Measurements from ENCODE around the gene NUAK2.

NUAK2 gene

GRCh38 chr1:205279986-205280385 is 41.6 kb downstream of the NUAK2 start:
- Histone ChIP-seq H4K20me1 (ENCODE audit: low read depth, low read length) (no peaks in the 10 kb centered on the region), H3F3A (ENCODE audit: insufficient read depth) (peaks cover 9% of the 10 kb centered on the region), H3K4me3 (ENCODE audit: insufficient read depth, low read length, poor library complexity, severe bottlenecking) (no peak overlapping the region), H3K9ac (ENCODE audit: low read length) (no peak overlapping the region), H3K27ac (ENCODE audit: low read depth, low read length) (peak overlapping the region; percentile 41), H3K36me3 (ENCODE audit: low read length) (no peaks in the 10 kb centered on the region), H3K9me3 (ENCODE audit: insufficient read depth, low read length) (no peaks in the 10 kb centered on the region), H3K9me2 (replicated peaks; ENCODE audit: insufficient read depth, low read length) (no peaks in the 10 kb centered on the region), H3K79me2 (ENCODE audit: insufficient read depth, low read length) (no peaks in the 10 kb centered on the region), H2AFZ (ENCODE audit: low read depth, low read length, severe bottlenecking) (no peak overlapping the region), H3K4me2 (ENCODE audit: low read depth, low read length, poor library complexity, severe bottlenecking) (no peak overlapping the region), H3K27me3 (ENCODE audit: low read length) (no peaks in the 10 kb centered on the region)
- TF ChIP-seq EZH2phosphoT487 (conservative IDR thresholded peaks at IDR 0.05; ENCODE audit: low read length) (no peak), CTCF (IDR thresholded peaks at IDR 0.05; ENCODE audit: insufficient read depth, low read length, poor library complexity, severe bottlenecking) (no peak)

DNA sequence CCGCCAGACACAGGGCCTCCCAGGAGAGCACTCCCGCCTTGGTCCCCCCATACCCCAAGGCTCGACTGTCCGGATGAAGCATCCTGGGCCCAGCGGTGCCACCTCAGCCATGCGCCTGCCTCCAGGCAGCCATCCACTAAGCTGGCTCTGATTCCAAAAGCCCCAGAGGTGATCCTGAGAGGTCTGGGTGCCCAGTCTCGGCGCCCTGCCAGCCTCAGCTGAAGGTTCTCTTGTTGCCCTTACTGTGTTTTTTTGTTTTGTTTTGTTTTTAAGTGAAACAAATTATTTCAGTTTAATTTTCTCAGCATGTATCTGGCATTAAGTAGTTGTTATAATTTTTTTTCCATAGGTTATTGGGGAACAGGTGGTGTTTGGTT is 44.9 kb downstream of the NUAK2 start:
- Histone ChIP-seq H3K4me2 (ENCODE audit: low read depth, low read length, poor library complexity, severe bottlenecking) (no peak overlapping the region), H2AFZ (ENCODE audit: low read depth, low read length, severe bottlenecking) (no peak overlapping the region), H3K36me3 (ENCODE audit: low read length) (no peaks in the 10 kb centered on the region), H3K9ac (ENCODE audit: low read length) (no peak overlapping the region), H4K20me1 (ENCODE audit: low read depth, low read length) (no peaks in the 10 kb centered on the region), H3K79me2 (ENCODE audit: insufficient read depth, low read length) (no peaks in the 10 kb centered on the region), H3K9me3 (ENCODE audit: insufficient read depth, low read length) (no peaks in the 10 kb centered on the region), H3K4me3 (ENCODE audit: insufficient read depth, low read length, poor library complexity, severe bottlenecking) (no peak overlapping the region), H3K27ac (ENCODE audit: low read depth, low read length) (no peak overlapping the region), H3K9me2 (replicated peaks; ENCODE audit: insufficient read depth, low read length) (no peaks in the 10 kb centered on the region), H3K27me3 (ENCODE audit: low read length) (no peaks in the 10 kb centered on the region), H3F3A (ENCODE audit: insufficient read depth) (peaks cover 7% of the 10 kb centered on the region; the same call in 1 of the 2 replicates)
- no peak for TF ChIP-seq CTCF (IDR thresholded peaks at IDR 0.05; ENCODE audit: insufficient read depth, low read length, poor library complexity, severe bottlenecking)
- no peak for TF ChIP-seq EZH2phosphoT487 (conservative IDR thresholded peaks at IDR 0.05; ENCODE audit: low read length)

- H3K36me3 ChIP-seq (ENCODE audit: low read length), result no peaks in the 10 kb centered on the region
- H3K27ac ChIP-seq (ENCODE audit: low read depth, low read length), result peak overlapping the region; percentile 80; the same call in 1 of the 2 replicates
- H3K4me2 ChIP-seq (ENCODE audit: low read depth, low read length, poor library complexity, severe bottlenecking), result no peak overlapping the region
- H4K20me1 ChIP-seq (ENCODE audit: low read depth, low read length), result no peaks in the 10 kb centered on the region
- H3K4me3 ChIP-seq (ENCODE audit: insufficient read depth, low read length, poor library complexity, severe bottlenecking), result no peak overlapping the region
- peaks cover 7% of the 10 kb centered on the region; the same call in 1 of the 2 replicates for H3F3A ChIP-seq (ENCODE audit: insufficient read depth)
- no peak overlapping the region for H2AFZ ChIP-seq (ENCODE audit: low read depth, low read length, severe bottlenecking)
- no peaks in the 10 kb centered on the region for H3K9me3 ChIP-seq (ENCODE audit: insufficient read depth, low read length)
- no peak for TF ChIP-seq EZH2phosphoT487 (conservative IDR thresholded peaks at IDR 0.05; ENCODE audit: low read length)
- no peaks in the 10 kb centered on the region for H3K9me2 ChIP-seq (replicated peaks; ENCODE audit: insufficient read depth, low read length)
- H3K27me3 ChIP-seq (ENCODE audit: low read length), result no peaks in the 10 kb centered on the region
- no peak overlapping the region for H3K9ac ChIP-seq (ENCODE audit: low read length)
- no peaks in the 10 kb centered on the region for H3K79me2 ChIP-seq (ENCODE audit: insufficient read depth, low read length)
Measured at GRCh38 chr1:205275916-205276688, 45.4 kb downstream of the NUAK2 start.

- no peak overlapping the region for H3K4me3 ChIP-seq (ENCODE audit: insufficient read depth, low read length, poor library complexity, severe bottlenecking)
- H3K9me2 ChIP-seq (replicated peaks; ENCODE audit: insufficient read depth, low read length), result no peaks in the 10 kb centered on the region
- H3K27me3 ChIP-seq (ENCODE audit: low read length), result no peaks in the 10 kb centered on the region
- no peaks in the 10 kb centered on the region for H3K36me3 ChIP-seq (ENCODE audit: low read length)
- H3K9ac ChIP-seq (ENCODE audit: low read length), result no peak overlapping the region; the same call in 1 of the 2 replicates
- no peaks in the 10 kb centered on the region for H3K79me2 ChIP-seq (ENCODE audit: insufficient read depth, low read length)
- peak overlapping the region; percentile 80 for H3K27ac ChIP-seq (ENCODE audit: low read depth, low read length)
- H3F3A ChIP-seq (ENCODE audit: insufficient read depth), result peaks cover 7% of the 10 kb centered on the region; the same call in 1 of the 2 replicates
- TF ChIP-seq EZH2phosphoT487 (conservative IDR thresholded peaks at IDR 0.05; ENCODE audit: low read length) (no peak), CTCF (IDR thresholded peaks at IDR 0.05; ENCODE audit: insufficient read depth, low read length, poor library complexity, severe bottlenecking) (no peak)
- H2AFZ ChIP-seq (ENCODE audit: low read depth, low read length, severe bottlenecking), result no peak overlapping the region
- H4K20me1 ChIP-seq (ENCODE audit: low read depth, low read length), result no peaks in the 10 kb centered on the region
- no peaks in the 10 kb centered on the region for H3K9me3 ChIP-seq (ENCODE audit: insufficient read depth, low read length)
- H3K4me2 ChIP-seq (ENCODE audit: low read depth, low read length, poor library complexity, severe bottlenecking), result peak overlapping the region; percentile 35
Measured at GRCh38 chr1:205275133-205275532, 46.4 kb downstream of the NUAK2 start.

All from SU-DHL-6 (cell line).